ENCODE data around the gene PGAM2.

PGAM2 gene

GRCh38 chr7:44065431-44066110 is at the start of gene PGAM2:
TSS of gene PGAM2 (minus strand) at chr7:44065567. CDS start at chr7:44065529, 38 bp downstream.
- peak; percentile 29 for DNase-seq

GRCh38 chr7:44114586-44115310 is 49.4 kb upstream of the PGAM2 start:
- DNase-seq, result no peak

GRCh38 chr7:44113764-44114354 is 48.5 kb upstream of the PGAM2 start:
- DNase-seq, result no peak

GRCh38 chr7:44112997-44113763 is 47.8 kb upstream of the PGAM2 start:
- DNase-seq, result peak; percentile 5

- no peak for DNase-seq
Measured at GRCh38 chr7:44112231-44112996, 47.0 kb upstream of the PGAM2 start.

GRCh38 chr7:44111761-44112160 is 46.4 kb upstream of the PGAM2 start:
- DNase-seq, result no peak

GRCh38 chr7:44110719-44111635 is 45.6 kb upstream of the PGAM2 start:
- DNase-seq, result no peak

GRCh38 chr7:44109991-44110390 is 44.6 kb upstream of the PGAM2 start:
- DNase-seq, result no peak

GRCh38 chr7:44108768-44109750 is 43.7 kb upstream of the PGAM2 start:
- no peak for DNase-seq

GRCh38 chr7:44107961-44108767 is 42.8 kb upstream of the PGAM2 start:
- DNase-seq, result no peak

- no peak for DNase-seq
Measured at GRCh38 chr7:44107116-44107960, 42.0 kb upstream of the PGAM2 start.

GRCh38 chr7:44106311-44107065 is 41.1 kb upstream of the PGAM2 start:
- no peak for DNase-seq

- DNase-seq, result no peak
Measured at GRCh38 chr7:44105832-44106231, 40.5 kb upstream of the PGAM2 start.

- no peak for DNase-seq
Measured at GRCh38 chr7:44104860-44105771, 39.7 kb upstream of the PGAM2 start.

- DNase-seq, result no peak
Measured at GRCh38 chr7:44103923-44104859, 38.8 kb upstream of the PGAM2 start, which contains the start of gene AEBP1. TSS of gene AEBP1 (plus strand) at chr7:44104345. CDS start at chr7:44104666, 321 bp downstream.
